GM13976 (cell line): ENCODE data around the gene ZG16B.

Source experiments
- DNase-seq: peaks from one replicate; pipeline ENCODE4 v3.0.0; 2012; ENCODE audit warnings: low spot score
- CTCF ChIP-seq: IDR thresholded peaks from 2 replicates; pipeline ENCODE4 v1.5.1; 2012; ENCODE audit warnings: borderline replicate concordance, mild to moderate bottlenecking; ENCODE audit not compliant: insufficient read depth; ENCODE audit errors: extremely low read depth, missing control alignments, control extremely low read depth
- in situ Hi-C: fragments of 300-500 bp; cut with MboI; formaldehyde crosslinking; loops from one replicate; pipeline ENCODE4 v1.12.0; 2022; ENCODE audit warnings: low sequenced_read_pairs, mixed read lengths, inconsistent platforms; ENCODE audit not compliant: unreplicated experiment

Gene ZG16B, protein sequence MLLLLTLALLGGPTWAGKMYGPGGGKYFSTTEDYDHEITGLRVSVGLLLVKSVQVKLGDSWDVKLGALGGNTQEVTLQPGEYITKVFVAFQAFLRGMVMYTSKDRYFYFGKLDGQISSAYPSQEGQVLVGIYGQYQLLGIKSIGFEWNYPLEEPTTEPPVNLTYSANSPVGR

DNA sequence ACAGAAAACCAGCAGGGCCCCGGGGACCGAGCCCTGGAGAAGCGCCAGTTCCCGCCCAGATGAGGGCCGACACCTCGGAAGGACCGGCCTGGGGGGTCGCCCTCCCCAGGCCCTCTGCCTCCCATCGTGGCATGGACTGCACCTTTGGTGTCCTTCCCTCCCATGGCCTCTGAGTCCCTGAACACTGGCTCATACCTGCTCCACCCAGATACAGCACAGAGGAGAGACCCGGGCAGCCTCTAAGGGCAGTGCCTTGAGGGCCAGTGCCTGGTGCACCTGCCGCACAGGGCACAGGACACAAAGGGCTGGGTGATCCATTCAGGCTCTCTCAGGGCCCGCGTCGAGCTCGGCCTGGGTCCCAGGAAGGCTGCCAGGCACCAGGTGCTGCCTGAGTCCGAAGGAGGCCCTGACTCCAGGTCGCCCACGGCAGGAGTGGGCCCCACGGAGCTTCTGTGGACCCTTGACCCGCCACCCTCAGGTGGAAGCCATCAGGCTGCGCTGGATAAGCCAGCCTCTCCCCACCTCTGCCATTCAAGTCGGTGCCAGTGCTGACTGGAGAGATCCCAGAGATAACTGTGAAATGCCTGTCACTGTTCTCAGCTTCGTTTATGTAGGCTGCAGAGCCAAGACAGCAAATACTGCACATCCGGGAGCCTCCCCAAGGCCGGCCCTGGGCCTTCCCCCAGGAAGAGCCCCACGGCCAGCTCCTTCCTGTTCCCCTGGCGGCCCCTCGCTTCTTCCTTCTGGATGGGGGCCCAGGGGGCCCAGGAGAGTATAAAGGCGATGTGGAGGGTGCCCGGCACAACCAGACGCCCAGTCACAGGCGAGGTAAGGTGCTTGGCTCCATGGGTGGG is at the start of gene ZG16B:
Gene ZG16B (plus strand): TSS at position 803 of the 854 bp plus-strand sequence. CDS start 139 bp downstream, outside the sequence.
- no peak for TF ChIP-seq CTCF
- peak; percentile 75 for DNase-seq
- in situ Hi-C loops, result no loop called here

GRCh38 chr16:2782583-2783351 is 47.3 kb upstream of the ZG16B start:
- no peak for TF ChIP-seq CTCF
- DNase-seq, result no peak
- in situ Hi-C loops, result no loop called here

GRCh38 chr16:2783581-2784357 is 46.3 kb upstream of the ZG16B start:
- no peak for DNase-seq
- in situ Hi-C loops, result no loop called here
- no peak for TF ChIP-seq CTCF

GRCh38 chr16:2784358-2785100 is 45.6 kb upstream of the ZG16B start:
- DNase-seq, result no peak
- TF ChIP-seq CTCF, result no peak
- in situ Hi-C loops, result no loop called here

DNA sequence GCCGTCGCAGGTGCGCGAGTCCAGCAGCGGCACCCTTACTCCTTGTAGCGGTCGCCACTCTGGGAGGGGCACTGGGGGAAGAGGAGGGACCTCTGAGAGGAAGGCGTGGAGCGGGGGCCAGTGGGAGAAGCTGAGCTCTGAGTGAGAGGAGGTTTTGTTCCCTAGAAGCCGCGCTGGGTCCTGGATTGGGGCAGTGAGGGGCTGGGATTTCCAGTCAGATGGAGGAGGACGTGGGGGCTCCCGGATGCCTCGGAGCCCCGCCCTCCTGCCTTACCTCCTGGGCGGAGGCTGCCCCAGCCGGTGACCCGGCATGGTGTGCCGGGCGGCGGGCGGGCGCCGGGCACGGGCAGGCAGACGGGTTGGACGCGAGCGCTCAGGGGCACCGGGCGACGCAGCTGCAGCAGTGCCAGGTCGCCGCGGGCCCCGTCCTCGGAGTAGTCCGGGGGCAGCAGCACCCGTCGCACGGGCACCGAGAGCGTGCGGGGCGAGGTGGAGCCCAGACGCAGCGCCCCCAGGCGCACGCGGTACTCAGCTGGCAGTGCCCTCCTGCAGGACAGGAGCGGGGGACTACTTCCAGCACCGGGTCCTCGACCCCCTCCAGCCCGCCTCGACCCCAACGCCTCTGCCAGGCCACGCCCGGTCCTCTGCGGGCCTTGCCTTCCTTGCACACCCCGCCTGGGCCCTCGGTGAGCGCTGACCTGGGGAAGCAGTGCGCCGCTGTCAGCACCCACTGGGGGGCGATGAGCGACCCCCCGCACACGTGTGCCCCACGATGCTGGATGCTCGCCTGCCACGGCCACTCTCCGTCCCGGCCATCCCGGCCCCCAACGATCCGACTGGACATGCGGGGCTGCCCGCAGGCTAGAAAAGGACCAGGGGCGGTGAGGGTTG is 44.8 kb upstream of the ZG16B start:
- in situ Hi-C loops, result no loop called here
- TF ChIP-seq CTCF, result no peak
- DNase-seq, result peak; percentile 43
